ENCODE measurements around the gene MYO9B.

MYO9B gene

GRCh38 chr19:17194608-17195007, 119.0 kb downstream of the MYO9B start:
- ChIA-PET POLR2A (no interaction called here), CTCF (no interaction called here)
- TF ChIP-seq ELF4 (IDR thresholded peaks at IDR 0.05), result no peak
- no peak for TF ChIP-seq FOXM1 (IDR thresholded peaks at IDR 0.05; ENCODE audit: borderline replicate concordance)
- no peak for TF ChIP-seq FOXK2 (IDR thresholded peaks at IDR 0.05)
- TF ChIP-seq FOXA1 (IDR thresholded peaks at IDR 0.05), result no peak
- TF ChIP-seq NFRKB (IDR thresholded peaks at IDR 0.05), result no peak
- DNase-seq (ENCODE audit: extremely low spot score), result no peak

DNA sequence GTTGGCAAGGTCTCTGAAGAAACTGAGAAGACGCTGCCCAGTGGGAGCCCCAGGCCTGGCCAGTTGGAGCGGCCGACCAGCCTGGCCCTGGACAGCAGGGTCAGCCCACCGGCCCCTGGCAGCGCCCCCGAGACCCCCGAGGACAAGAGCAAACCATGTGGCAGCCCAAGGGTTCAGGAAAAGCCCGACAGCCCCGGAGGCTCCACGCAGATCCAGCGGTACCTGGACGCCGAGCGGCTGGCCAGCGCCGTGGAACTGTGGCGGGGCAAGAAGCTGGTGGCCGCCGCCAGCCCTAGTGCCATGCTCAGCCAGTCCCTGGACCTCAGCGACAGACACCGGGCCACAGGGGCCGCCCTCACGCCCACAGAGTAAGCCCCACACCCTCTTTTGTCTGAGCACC, 119.5 kb downstream of the MYO9B start:
- CTCF ChIA-PET, result no interaction called here
- POLR2A ChIA-PET, result no interaction called here
- TF ChIP-seq FOXM1 (IDR thresholded peaks at IDR 0.05; ENCODE audit: borderline replicate concordance) (no peak), ZNF384 (IDR thresholded peaks at IDR 0.05) (no peak), ARNT (IDR thresholded peaks at IDR 0.05) (no peak), LEF1 (IDR thresholded peaks at IDR 0.05; ENCODE audit: borderline replicate concordance) (no peak), CTBP1 (IDR thresholded peaks at IDR 0.05; ENCODE audit: borderline replicate concordance) (no peak), SP1 (IDR thresholded peaks at IDR 0.05) (no peak), FOXA1 (IDR thresholded peaks at IDR 0.05) (no peak), L3MBTL2 (conservative IDR thresholded peaks at IDR 0.05) (no peak), BHLHE40 (IDR thresholded peaks at IDR 0.05; ENCODE audit: borderline replicate concordance) (no peak), TARDBP (IDR thresholded peaks at IDR 0.05) (no peak), HDGF (IDR thresholded peaks at IDR 0.05; ENCODE audit: borderline replicate concordance) (no peak), NFRKB (IDR thresholded peaks at IDR 0.05) (no peak), SUZ12 (IDR thresholded peaks at IDR 0.05) (no peak), ELF4 (IDR thresholded peaks at IDR 0.05) (no peak)
- TF ChIP-seq, protein P1, sequence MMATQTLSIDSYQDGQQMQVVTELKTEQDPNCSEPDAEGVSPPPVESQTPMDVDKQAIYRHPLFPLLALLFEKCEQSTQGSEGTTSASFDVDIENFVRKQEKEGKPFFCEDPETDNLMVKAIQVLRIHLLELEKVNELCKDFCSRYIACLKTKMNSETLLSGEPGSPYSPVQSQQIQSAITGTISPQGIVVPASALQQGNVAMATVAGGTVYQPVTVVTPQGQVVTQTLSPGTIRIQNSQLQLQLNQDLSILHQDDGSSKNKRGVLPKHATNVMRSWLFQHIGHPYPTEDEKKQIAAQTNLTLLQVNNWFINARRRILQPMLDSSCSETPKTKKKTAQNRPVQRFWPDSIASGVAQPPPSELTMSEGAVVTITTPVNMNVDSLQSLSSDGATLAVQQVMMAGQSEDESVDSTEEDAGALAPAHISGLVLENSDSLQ (IDR thresholded peaks at IDR 0.05), result no peak

GRCh38 chr19:17196610-17197009, 121.0 kb downstream of the MYO9B start:
- TF ChIP-seq, protein P1 (IDR thresholded peaks at IDR 0.05), result no peak
- TF ChIP-seq FOXM1 (IDR thresholded peaks at IDR 0.05; ENCODE audit: borderline replicate concordance) (no peak), NFRKB (IDR thresholded peaks at IDR 0.05) (no peak), SP1 (IDR thresholded peaks at IDR 0.05) (no peak), FOXA1 (IDR thresholded peaks at IDR 0.05) (no peak)
- DNase-seq (ENCODE audit: extremely low spot score), result no peak
- ChIA-PET POLR2A (no interaction called here), CTCF (no interaction called here)

More for the DNA sequence above, 119.5 kb downstream of the MYO9B start:
- DNase-seq (ENCODE audit: extremely low spot score), result no peak

GRCh38 chr19:17197666-17198065, 122.1 kb downstream of the MYO9B start:
- ChIA-PET POLR2A (no interaction called here), CTCF (no interaction called here)
- TF ChIP-seq L3MBTL2 (conservative IDR thresholded peaks at IDR 0.05) (no peak), TARDBP (IDR thresholded peaks at IDR 0.05) (no peak), NFRKB (IDR thresholded peaks at IDR 0.05) (no peak), FOXA1 (IDR thresholded peaks at IDR 0.05) (no peak), FOXM1 (IDR thresholded peaks at IDR 0.05; ENCODE audit: borderline replicate concordance) (no peak), ZNF384 (IDR thresholded peaks at IDR 0.05) (no peak), LEF1 (IDR thresholded peaks at IDR 0.05; ENCODE audit: borderline replicate concordance) (no peak), ELF4 (IDR thresholded peaks at IDR 0.05) (no peak), CTBP1 (IDR thresholded peaks at IDR 0.05; ENCODE audit: borderline replicate concordance) (no peak), BHLHE40 (IDR thresholded peaks at IDR 0.05; ENCODE audit: borderline replicate concordance) (no peak), SUZ12 (IDR thresholded peaks at IDR 0.05) (no peak), SP1 (IDR thresholded peaks at IDR 0.05) (no peak), FOXK2 (IDR thresholded peaks at IDR 0.05) (no peak), ARNT (IDR thresholded peaks at IDR 0.05) (no peak), HDGF (IDR thresholded peaks at IDR 0.05; ENCODE audit: borderline replicate concordance) (no peak)
- TF ChIP-seq, protein P1 (IDR thresholded peaks at IDR 0.05), result no peak
- DNase-seq (ENCODE audit: extremely low spot score), result no peak

DNA sequence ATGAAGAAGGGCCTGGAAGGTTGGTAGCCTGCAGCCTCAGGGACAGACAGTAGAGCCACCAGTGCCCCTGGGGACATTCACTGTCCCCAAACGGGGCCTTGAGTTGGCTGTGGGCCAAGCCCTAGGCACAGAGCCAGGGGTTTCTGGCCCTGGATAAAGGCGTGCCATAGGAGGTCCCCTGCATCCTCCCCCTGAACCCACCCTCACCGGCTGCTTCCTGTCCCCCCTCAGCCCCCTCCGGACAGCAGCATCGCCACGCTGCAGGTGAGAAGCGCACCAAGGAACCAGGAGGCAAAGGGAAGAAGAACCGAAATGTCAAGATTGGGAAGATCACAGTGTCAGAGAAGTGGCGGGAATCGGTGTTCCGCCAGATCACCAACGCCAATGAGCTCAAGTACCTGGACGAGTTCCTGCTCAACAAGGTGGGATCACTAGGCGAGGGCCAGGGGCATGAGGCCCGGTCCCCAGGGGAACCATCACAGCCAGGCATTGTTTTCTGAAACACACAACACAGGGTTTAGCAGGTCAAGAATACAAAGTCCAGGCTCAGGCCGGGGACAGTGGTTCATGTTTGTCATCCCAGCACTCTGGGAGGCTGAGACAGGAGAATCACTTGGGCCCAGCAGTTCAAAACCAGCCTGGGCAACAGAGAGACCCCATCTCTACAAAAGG, 125.0 kb downstream of the MYO9B start:
- ChIA-PET CTCF (no interaction called here), POLR2A (interaction anchor here (1.2 kb wide), 1 partner anchor 15 kb away, joined by 6 read pairs; the partner anchor contains the start of gene USE1)
- TF ChIP-seq CTBP1 (IDR thresholded peaks at IDR 0.05; ENCODE audit: borderline replicate concordance) (no peak), NFRKB (IDR thresholded peaks at IDR 0.05) (no peak), BHLHE40 (IDR thresholded peaks at IDR 0.05; ENCODE audit: borderline replicate concordance) (no peak), SUZ12 (IDR thresholded peaks at IDR 0.05) (no peak), LEF1 (IDR thresholded peaks at IDR 0.05; ENCODE audit: borderline replicate concordance) (no peak), L3MBTL2 (conservative IDR thresholded peaks at IDR 0.05) (no peak), ARNT (IDR thresholded peaks at IDR 0.05) (no peak), HDGF (IDR thresholded peaks at IDR 0.05; ENCODE audit: borderline replicate concordance) (no peak), ELF4 (IDR thresholded peaks at IDR 0.05) (no peak), SP1 (IDR thresholded peaks at IDR 0.05) (no peak), FOXA1 (IDR thresholded peaks at IDR 0.05) (no peak), FOXK2 (IDR thresholded peaks at IDR 0.05) (no peak)
- no peak for DNase-seq (ENCODE audit: extremely low spot score)

- no peak for TF ChIP-seq BHLHE40 (IDR thresholded peaks at IDR 0.05; ENCODE audit: borderline replicate concordance)
- no peak for TF ChIP-seq HDGF (IDR thresholded peaks at IDR 0.05; ENCODE audit: borderline replicate concordance)
- no peak for TF ChIP-seq FOXM1 (IDR thresholded peaks at IDR 0.05; ENCODE audit: borderline replicate concordance)
- no peak for TF ChIP-seq CTBP1 (IDR thresholded peaks at IDR 0.05; ENCODE audit: borderline replicate concordance)
- no peak for TF ChIP-seq SUZ12 (IDR thresholded peaks at IDR 0.05)
- no peak for TF ChIP-seq NFRKB (IDR thresholded peaks at IDR 0.05)
- TF ChIP-seq L3MBTL2 (conservative IDR thresholded peaks at IDR 0.05), result no peak
- no peak for TF ChIP-seq FOXK2 (IDR thresholded peaks at IDR 0.05)
- TF ChIP-seq, protein P1 (IDR thresholded peaks at IDR 0.05), result no peak
- no peak for TF ChIP-seq LEF1 (IDR thresholded peaks at IDR 0.05; ENCODE audit: borderline replicate concordance)
- TF ChIP-seq ELF4 (IDR thresholded peaks at IDR 0.05), result no peak
- no peak for TF ChIP-seq SP1 (IDR thresholded peaks at IDR 0.05)
- TF ChIP-seq TARDBP (IDR thresholded peaks at IDR 0.05), result no peak
- ChIA-PET POLR2A (no interaction called here), CTCF (interaction anchor here (0.5 kb wide), 1 partner anchor 104 kb away, joined by 3 read pairs; no protein-coding TSS in a partner anchor)
- DNase-seq (ENCODE audit: extremely low spot score), result no peak
These were observed 126.7 kb downstream of the MYO9B start for GRCh38 chr19:17202249-17202648.
